ENCODE results near the gene TRAF3IP1.
A peak's percentile ranks its signal among the peaks of the same experiment; 100 is the strongest.
"Not testable (repeated sequence)": the region's sequence is repeated elsewhere in the genome, so short reads cannot be mapped to it uniquely, and the experiment has no call there.

The TRAF3IP1 gene

GRCh38 chr2:238320246-238320647 lies at the start of gene TRAF3IP1:
Gene TRAF3IP1 (plus strand): TSS chr2:238320518. CDS start chr2:238320663, 145 bp downstream.
- DNase-seq: peak; percentile 89

DNA sequence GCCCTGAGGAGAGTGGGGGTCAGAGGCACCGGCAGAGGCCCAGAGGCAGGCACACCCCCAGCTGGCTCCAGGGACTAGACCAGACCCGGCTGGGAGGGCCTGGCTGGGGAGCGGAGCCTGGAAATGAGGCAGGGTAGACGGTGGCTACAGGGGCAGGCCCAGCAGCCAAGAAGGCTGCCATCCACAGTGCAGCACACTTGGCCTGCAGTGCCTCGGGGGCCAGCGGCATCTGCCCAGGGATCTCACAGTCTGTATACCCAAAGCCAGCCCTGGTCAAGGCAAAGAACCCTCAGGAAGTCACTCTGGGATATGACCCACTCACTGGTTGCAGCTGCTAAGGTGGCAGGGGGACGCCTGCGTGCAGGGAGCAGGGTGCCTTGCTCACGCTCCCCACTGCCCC lies 49.7 kb upstream of the TRAF3IP1 start:
- DNase-seq: no peak

DNA sequence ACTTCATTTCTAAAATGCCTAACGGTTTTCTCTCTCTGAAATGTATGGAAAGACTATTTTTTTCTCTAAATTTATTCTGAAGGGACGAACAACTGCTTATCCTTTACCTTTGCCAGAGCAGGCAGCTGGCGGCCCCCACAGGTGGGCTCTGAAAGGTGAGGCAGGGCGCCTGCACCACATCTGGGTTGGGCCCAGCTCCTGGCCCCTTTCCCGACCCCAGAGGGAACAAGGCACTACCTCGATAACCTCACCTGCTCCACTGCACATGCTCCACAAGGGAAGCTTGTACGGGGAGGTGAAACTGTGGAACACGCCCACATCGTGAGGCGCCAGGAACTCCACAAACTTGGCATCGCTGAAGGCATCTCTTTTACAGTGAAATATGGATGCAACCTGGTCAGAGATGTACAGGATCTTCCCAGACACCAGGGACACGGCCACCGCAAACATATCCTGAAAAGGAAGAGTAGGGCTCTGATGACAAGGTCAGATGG lies 49.2 kb upstream of the TRAF3IP1 start:
- no peak for DNase-seq

- DNase-seq: not testable (repeated sequence)
These were observed 48.6 kb upstream of the TRAF3IP1 start for GRCh38 chr2:238271686-238272085.

DNA sequence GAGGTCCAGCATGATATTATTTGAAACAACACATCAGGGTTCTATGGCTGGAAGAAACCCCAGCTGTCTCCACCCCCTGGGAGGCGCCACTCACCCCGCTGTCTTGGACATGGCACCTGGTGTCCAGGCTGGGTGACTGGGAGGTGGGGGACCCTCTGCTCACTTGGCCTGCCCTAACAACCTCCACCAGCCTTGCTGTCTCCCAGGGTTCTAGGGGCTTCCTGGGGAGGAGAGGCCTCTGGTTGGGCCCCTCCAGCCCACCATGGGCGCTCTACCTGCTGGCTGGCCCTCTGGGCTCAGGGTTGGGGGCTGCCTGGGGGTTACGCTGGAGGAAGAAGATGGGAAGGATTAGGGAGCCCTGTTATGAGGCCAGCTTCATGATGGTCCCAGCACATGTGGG lies 48.2 kb upstream of the TRAF3IP1 start:
- DNase-seq: no peak

- DNase-seq: not testable (repeated sequence)
These were observed 46.9 kb upstream of the TRAF3IP1 start for GRCh38 chr2:238273433-238273832.

GRCh38 chr2:238274152-238274865 lies 46.0 kb upstream of the TRAF3IP1 start:
- DNase-seq: no peak

DNA sequence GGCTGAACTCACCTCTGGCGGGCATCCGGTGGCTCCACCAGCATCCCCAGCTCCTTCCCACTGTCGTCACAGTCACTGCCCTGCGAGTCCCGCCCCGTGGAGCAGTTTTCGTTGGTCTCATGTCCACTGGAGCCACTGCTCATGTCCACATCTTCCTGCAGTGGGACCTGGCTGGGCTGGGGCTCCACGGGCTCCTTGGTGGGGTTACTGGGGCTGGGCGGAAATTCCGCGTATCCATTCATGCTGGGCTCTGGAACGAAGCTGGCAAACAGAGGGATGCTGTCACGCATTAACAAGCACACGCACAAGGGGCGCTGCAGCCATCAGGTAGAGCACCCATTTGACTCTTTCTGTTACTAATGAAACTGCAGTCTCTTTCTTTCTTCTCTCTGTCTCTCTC lies 42.6 kb upstream of the TRAF3IP1 start:
- no peak for DNase-seq

- DNase-seq: no peak
These were observed 41.5 kb upstream of the TRAF3IP1 start for GRCh38 chr2:238278626-238279323.

DNA sequence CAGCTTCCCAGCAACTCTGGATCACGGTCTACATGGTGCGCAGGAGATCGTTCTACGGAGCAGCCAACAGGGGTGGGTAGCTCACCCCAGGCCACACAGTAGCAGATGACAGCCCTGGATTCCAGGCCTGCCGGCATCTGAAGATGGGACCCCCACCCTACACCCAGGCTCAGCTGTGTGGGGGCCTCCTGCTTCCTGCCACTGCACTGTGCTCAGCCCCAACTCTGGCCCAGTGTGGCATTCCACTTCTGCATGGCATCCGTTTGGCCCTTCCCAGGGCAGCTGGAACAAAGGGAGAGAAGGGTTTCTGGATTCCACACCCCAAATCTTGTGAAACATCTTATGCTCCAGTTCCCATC lies 41.0 kb upstream of the TRAF3IP1 start:
- no peak for DNase-seq

GRCh38 chr2:238280083-238280825 lies 40.1 kb upstream of the TRAF3IP1 start:
- DNase-seq: no peak

GRCh38 chr2:238281826-238282480 lies 38.4 kb upstream of the TRAF3IP1 start:
- DNase-seq: no peak

- DNase-seq: no peak
These were observed 37.2 kb upstream of the TRAF3IP1 start for GRCh38 chr2:238282861-238283738.

- DNase-seq: no peak
These were observed 35.4 kb upstream of the TRAF3IP1 start for GRCh38 chr2:238284802-238285515.

DNA sequence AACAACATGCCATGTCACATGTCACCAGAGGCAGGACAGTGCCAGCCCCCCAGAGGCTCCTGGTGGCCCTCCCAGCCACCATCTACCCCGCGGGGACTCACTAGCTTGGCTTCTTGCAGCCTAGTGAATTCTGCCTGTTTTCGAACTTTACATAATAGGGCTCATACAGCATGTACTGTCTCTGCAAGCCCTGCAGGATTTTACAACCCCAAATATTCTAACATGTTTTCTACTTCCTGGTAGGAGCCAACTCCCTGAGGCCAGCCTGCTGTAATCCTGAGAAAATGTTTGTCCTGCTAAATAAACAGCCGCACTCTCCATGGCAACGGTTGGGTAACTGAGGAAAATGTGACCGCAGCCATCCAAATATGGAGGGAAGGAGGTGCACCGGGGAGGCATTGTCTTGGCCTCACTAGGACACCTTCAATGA lies 34.6 kb upstream of the TRAF3IP1 start:
- DNase-seq: no peak

DNA sequence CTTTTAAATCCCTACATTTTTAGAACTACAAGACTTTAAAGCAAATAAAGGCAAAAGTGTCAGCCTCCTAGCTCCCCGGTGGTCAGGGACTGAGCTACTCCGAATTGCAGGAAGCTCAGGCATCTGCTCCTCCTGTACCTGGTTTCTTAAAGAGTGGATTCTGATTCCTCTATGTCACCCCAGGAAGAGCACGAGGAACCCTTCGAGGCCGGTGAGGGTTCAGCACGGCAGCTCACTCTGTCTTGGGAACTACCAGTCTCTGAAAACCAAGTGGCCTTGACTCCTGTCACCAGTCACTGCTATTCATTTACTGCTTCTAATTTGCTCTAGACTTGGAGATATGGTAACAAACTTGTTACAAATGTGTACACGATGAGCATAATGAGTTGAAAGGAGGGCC lies 34.2 kb upstream of the TRAF3IP1 start:
- DNase-seq: no peak

- no peak for DNase-seq
These were observed 33.8 kb upstream of the TRAF3IP1 start for GRCh38 chr2:238286551-238286950.

- DNase-seq: peak; percentile 45
These were observed 33.2 kb upstream of the TRAF3IP1 start for GRCh38 chr2:238286987-238287736.

GRCh38 chr2:238287737-238288649 lies 32.3 kb upstream of the TRAF3IP1 start, which contains the start of gene PER2:
Gene PER2 (minus strand): TSS chr2:238288610. CDS start chr2:238277936, 10,674 bp downstream.
- peak; percentile 47 for DNase-seq

All from activated CD4-positive, alpha-beta T cell treated with anti-CD3 and anti-CD28 coated beads, Interleukin-10, Interleukin-2, amounts not matched to agents 100 ng/mL and 50 ng/mL, durations not matched to agents 16 hours and 8 hours (primary cell).